IPS-NIHi11 (cell line): ENCODE results near the gene DISC1.
"Not testable (repeated sequence)": the region's sequence is repeated elsewhere in the genome, so short reads cannot be mapped to it uniquely, and the experiment has no call there.

Experiments
- DNase-seq: peaks from one replicate; pipeline ENCODE4 v3.0.0; 2012; ENCODE audit warnings: mixed read lengths, low spot score

The DISC1 gene

DNA sequence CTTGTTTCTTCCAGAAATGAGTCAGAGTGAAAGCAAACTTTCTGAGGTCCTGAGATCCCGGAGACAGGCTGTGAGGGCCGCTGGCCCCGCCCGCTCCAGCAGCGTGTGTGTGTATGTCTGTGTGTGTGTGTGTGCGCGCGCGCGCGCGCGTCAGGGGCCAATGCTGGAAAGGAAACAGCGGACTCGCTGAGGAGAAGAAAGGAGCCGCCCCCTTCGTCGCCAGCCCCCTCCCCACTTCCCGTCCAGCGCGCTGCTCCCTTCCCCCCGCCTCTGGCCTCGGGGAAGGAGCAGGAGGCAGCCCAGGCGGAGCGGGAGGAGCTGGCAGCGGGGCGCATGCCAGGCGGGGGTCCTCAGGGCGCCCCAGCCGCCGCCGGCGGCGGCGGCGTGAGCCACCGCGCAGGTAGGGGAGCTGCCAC lies at the start of gene DISC1:
Gene DISC1 (plus strand): TSS at position 256 of the 416 bp plus-strand sequence. CDS start 78 bp downstream, at position 334.
- peak; percentile 90 for DNase-seq

DNA sequence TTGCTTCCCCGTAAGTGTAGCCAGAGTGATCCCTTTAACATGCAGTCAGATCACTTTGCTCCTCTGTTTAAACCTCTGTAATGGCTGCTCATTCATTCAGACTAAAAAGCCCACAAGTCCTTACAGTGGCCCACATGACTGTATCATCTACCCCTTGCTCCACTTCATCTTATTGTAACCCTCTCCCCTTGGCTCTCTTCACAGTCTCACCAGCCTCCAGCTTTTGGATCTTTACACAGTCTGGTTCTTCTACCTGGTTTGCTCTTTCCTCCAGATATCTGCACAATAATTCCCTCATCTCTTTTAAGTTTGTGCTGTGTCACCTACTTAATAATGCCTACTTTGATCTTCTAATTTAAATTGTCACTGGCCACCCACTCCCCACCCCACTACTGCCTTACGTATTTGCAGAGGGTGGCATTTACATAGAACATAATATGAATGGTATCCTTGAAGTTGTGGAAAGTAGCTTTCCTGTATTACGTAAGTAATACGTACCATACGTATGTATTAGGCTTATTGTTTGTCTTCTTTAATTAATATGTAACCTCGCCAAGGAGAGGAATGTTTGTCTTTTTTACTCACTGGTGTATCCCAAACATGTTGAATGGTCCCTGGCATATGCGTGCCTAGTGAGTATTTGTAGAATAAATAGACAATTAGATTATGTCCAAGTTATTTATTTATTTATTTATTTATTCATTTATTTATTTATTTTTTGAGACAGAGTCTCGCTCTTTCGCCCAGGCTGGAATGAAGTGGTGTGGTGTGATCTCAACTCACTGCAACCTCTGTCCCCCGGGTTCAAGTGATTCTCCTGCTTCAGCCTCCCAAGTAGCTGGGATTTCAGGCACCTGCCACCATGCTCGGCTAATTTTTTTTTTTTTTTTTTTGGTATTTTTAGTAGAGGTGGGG lies 49.5 kb upstream of the DISC1 start:
- DNase-seq: no peak

DNA sequence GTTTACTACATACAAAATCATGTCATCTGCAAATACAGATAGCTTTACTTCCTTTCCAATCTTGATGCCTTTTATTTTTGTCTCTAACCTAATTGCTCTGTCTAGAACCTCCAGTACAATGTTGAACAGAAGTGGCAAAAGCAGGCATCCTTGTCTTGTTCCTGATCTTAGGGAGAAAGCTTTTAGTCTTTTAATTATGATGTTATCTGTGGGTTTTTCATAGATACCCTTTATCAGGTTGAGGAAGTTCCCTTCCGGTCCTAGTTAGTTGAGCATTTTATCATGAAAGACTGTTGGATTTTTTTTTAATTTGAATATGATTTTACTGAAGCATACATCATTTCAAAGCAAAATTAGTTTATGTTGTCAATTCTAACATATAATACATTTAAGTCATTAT lies 45.7 kb upstream of the DISC1 start:
- no peak for DNase-seq

DNA sequence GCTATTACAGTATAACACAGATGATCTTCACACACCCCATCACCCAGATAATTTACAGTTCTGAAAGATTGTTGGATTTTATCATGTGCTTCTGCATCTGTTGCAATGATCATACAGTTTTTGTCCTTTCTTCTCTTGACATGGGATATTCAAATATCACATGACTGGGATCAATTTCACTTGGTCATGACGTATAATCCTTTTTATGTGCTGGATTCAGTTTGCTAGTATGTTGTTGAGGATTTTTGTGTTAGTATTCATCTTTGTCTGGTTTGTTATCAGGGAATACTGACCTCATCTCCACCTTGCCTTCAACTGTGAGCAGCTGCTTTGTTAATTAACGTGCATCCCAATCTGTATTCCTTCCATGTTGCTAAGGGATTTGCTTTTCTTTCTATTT lies 44.7 kb upstream of the DISC1 start:
- DNase-seq: no peak

DNA sequence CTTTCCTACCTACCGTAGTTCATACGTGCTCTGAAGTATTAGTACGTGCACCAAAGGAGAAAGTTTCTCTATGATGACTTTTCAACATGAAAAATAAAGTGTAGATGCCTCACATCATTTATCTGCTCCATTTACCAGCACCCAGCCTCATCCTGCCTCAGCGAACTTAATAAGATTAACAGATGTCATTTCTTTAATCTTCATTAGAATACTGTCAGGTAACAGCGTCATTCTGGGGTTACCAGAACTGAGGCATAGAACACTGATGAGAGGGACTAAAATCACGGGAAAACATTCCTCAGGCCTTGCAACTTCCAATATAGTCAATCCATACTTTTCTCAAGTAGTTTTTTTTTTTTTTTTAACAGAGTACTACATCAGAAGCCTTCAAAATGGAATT lies 43.2 kb upstream of the DISC1 start:
- DNase-seq: no peak

DNA sequence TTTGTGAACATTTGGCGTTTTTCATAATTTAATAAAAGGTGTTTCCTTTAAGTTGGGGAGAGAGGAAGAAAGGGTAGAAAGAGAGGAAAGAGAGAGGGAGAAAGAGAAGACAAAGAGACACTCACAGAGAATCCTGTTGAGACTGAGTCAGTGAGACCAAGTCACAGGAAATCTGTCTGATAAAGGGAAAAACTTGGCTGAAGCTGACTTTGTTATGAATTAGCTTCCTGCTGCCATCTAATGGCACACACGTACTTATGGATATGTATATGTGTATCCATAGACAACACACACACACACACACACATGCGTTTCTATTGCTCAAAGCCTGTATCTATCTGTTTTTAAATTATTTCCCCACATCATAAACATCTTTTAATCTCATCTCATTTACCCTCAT lies 42.5 kb upstream of the DISC1 start:
- no peak for DNase-seq

DNA sequence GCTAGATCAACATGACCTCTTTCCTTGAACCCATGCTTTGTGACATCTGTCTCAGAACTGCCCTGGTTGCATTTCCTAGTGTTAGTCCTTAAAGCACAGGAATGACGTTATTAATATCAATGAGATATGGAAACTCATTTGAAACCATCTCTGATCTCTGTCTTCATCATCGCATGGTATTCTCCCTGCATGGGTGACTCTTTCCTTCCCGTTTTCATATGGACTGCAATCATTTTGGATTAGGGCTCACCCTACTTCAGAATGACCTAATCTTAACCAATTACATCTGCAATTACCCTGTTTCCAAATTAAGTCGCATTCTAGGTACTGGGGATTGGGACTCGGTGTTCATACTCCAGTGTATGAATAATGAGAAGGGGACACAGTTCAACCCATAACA lies 41.7 kb upstream of the DISC1 start:
- DNase-seq: no peak

DNA sequence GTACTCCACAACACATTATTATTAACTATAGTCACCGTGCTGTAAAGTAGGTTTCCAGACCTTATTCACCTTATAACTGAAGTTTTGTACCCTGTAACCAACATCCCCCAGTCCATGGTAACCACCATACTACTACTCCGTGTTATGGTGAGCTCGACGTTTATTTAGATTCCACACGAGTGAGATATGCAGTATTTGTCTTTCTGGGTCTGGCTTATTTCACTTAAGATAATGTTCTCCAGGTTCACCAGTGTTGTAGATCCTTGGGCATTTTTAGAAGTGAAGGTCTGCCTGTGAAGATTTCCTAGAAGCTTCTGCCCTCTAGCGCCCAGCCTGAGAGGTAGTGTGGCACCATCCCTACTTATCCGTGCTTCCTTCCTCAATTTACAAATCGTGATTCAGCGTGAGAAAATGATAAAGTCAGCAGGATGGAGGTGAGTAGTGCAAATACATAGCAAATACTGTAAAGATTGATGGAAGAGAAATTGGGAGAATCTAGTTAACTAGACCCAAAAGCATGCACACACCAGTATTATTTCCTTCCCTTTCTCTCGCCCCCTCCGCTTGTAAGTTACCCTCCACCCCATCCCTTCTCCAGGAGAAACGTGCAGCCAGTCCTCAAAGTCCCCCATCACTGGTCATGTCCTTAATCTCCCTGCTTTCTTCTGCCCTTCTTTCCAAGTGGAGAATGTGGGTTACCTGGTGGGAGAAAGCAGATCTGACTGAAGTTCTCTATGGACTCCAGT lies 36.0 kb upstream of the DISC1 start:
- DNase-seq: peak; percentile 53

DNA sequence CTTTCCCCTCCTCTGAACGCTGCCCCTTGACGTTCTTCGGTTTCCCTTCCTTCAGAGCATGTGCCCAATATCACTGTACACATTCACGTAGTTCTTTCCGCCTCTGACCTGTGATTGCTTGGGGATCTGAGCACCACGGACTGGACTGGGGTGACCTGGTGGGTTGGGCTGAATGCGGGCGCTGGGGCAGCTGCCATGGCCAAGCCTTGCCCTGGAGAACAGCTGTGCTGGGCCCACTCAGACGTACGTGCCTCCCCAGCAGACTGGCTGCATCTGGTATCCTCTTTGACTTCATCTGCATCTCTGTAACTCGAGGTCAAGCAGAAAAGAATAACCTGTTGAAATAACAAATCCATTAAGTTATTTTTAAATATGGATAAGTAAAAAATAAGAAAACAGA lies 35.1 kb upstream of the DISC1 start:
- DNase-seq: no peak

DNA sequence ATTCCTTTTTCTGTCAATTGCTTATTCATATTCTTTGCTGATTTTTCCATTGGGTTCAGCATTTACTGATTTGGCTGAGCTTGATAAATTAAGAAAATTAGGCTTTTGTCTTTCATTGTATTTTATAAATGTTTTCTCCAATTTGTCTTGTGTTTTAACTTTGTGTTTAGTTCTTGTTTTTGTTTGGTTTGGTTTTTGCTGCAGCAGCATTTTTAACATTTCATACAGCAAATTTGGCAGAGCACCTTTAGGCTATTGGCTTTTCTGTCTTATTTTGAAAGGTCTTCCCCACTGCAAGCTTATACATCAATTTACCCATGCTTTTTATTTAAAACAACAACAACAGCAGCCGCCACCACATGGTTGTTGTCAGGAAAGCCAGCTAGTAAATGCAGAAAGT lies 33.8 kb upstream of the DISC1 start:
- DNase-seq: no peak

DNA sequence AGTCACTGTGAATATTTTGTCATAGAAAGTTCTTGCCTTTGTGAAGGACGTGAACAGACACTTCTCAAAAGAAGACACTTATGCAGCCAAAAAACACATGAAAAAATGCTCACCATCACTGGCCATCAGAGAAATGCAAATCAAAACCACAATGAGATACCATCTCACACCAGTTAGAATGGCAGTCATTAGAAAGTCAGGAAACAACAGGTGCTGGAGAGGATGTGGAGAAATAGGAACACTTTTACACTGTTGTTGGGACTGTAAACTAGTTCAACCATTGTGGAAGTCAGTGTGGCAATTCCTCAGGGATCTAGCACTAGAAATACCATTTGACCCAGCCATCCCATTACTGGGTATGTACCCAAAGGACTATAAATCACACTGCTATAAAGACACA lies 33.3 kb upstream of the DISC1 start:
- DNase-seq: not testable (repeated sequence)

DNA sequence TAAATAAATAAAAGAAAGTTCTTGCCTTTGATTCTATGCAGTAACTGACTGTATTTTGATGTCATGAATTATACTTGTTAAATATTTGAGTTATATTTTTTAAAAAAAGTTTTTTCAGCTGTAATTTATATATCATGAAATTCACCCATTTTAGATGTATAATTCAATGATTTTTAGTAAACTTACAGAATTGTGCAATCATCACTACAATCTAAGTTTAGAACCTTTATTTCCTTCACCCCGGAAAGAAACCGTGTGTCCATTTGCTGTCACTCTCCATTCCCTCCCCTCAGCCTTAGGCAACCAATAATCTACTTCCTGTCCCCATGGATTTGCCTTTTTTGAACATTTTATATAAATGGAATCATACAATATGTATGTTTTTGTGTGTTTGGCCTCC lies 32.5 kb upstream of the DISC1 start:
- no peak for DNase-seq

DNA sequence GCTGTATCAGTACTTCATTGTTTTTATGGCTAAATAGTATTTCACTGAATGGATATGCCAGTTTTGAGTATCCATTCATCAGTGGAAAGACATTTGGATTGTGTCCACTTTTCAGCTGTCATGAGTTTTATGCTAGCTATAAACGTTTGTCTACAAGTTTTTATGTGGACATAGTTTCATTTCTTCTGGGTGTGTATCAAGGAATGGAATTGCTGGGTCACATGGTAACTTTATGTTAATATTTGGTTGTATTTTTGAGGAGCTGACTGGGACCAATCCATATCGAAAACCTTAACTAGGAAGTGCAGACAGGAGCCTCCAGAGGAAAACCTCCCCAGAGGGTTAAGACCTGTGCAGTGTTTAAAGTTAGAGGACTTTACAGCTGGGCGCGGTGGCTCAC lies 31.8 kb upstream of the DISC1 start:
- no peak for DNase-seq

DNA sequence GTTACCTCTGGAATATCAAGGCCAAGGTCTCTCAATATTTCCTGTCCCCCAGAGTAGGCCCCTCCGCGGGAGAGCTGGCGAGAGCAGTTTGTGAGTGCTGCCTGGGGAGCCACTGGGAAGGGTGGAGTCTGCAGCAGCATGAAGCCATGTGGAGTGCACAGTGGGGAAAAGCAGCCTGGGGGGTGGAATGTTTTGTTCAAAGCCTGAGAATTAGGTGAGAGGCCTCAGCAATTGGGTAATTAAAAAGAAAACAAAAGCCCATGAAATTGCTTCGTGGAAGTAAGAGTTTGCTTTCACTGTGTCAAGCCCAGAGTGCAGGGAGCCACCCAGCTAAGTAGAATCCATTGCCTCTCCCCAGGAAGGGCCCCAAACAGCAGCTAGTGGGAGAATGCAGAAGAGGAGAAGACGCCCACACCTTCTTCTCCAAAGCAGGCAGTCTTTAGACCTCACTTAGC lies 30.2 kb upstream of the DISC1 start:
- DNase-seq: no peak

DNA sequence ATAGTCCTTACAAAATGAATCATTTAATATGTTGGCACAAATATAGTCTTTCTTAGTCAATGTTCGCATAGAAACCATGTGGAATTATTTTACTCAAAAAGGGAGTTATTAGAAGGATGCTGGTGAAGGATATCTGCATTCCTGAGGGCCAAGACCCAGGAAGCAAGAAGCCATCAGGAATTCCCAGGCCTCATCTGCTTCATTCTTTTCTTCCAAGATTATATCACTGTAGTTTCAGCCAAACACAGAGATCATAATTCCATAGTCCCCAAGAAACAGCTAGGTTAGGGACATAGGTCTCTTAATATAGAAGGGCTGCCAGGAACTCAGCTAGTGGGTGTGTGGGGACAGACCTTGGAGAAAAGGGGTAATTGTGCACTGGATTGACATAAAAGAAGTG lies 28.6 kb upstream of the DISC1 start:
- DNase-seq: no peak

DNA sequence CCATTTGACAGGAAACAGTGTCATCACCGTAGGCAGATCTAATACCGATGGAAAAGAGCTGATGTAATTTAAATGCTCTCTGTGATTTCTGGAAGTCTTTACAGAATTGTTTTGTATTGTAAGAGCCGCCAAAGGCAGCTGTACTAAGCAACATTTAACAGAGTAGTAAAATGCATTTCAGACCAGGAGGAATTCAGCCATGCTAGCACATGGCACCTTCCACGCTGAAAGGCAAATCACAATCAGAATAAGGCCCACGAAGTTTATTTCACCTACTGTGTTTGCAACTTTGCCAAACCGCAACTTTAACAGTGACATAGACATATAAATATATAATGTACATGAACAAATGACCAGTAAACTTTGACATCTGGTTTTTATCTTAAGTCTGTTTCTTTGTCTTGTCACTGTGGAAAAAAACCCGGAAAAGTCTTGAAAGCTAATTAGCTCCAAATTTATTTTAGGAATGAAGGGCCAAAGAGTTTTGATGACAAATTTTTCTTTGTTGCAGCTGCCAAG lies 26.1 kb upstream of the DISC1 start:
- no peak for DNase-seq

DNA sequence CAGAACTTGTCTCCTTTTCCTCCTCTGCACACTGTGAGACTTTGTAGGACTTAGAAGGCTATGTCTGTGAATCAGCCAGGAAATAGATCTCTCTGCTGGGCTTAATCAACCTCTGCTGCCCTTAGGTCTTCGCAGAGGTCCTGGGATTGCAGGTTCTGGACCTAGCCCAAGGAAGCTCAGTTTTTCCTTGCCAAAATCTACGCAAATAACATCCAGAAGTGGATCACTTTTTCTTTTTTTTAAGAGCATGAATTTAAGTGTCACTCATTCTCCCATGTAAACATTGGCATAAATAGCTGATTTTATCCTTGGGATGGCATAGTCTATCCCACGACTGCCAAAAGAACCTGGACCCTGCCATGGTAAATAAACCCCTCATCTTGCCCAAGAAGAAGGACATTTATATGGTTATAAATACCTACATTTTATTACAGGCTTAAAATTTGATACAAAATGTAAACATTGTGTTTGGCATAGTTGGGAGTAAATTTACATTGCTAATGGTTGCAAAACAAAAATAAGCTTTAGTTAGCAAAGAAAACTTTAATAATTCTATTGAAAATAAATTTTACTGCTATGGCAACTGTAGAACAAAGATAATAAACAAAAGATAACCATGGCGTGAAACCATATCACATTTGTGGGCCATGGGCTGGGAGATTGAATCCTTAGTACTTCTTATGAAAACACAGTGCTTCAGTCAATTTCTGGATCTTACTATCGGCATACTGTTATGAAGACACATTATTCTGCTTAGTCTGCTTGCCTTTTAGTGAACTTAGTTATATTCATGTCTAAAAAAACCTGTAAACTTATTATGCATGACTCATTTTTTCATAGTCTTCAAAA lies 24.5 kb upstream of the DISC1 start:
- DNase-seq: no peak

DNA sequence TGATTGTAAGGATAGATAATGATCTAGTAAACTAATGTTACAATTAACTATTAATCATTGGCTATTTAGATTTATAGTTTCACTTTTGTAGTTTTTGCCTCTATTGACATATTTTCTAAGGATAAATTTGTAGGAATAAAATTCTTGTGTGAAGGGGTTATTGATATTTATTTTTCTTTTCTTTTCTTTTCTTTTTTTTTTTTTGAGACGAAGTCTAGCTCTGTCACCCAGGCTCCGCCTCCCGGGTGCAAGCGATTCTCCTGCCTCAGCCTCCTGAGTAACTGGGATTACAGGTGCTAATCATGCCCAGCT lies 24.0 kb upstream of the DISC1 start:
- DNase-seq: no peak

DNA sequence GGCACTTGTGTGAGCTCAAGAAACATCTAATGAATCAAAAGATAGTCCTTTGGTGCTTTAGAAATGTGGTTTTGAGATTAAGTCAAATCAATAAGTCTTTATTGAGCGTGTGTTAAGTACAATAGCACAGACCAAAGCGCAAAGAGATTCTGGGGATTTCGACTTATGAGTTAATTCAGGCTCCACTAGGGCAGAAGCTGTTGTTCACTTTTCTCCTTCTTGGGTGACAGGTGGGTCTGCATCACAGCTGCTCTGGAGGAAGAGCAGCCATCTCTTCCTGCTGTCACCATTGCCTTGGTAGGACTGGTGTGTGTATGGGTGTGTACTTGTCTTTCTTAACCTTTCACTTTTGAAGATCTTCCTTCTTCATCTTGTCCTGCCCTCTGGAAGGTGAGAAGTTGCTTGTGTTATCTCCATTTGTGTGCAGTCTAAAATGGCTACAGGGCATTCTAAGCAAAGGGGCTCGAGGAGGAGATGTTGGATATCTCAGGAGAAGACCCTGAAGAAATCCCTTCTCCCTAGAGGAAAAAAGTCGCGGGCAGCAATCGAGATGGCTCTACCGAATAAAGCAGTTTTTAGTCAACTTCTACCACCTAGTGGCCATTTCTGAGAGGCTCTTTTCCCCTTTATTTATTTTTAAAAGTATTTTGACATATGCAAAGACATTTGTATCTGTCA lies 22.9 kb upstream of the DISC1 start:
- DNase-seq: peak; percentile 60

DNA sequence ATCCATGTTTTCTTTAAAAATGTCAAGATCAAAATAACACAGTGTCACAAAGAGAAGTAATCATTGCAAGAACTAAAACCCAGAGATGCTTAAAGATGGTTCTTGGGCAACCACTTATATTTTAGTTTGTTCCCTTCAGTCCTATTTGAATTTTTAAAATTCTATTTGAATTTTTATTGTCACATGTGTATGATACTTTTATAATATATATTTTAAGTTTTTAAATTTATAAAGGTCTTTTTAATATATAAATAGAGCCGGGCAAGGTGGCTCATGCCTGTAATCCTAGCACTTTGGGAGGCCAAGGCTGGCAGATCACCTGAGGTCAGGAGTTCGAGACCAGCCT lies 22.3 kb upstream of the DISC1 start:
- no peak for DNase-seq

DNA sequence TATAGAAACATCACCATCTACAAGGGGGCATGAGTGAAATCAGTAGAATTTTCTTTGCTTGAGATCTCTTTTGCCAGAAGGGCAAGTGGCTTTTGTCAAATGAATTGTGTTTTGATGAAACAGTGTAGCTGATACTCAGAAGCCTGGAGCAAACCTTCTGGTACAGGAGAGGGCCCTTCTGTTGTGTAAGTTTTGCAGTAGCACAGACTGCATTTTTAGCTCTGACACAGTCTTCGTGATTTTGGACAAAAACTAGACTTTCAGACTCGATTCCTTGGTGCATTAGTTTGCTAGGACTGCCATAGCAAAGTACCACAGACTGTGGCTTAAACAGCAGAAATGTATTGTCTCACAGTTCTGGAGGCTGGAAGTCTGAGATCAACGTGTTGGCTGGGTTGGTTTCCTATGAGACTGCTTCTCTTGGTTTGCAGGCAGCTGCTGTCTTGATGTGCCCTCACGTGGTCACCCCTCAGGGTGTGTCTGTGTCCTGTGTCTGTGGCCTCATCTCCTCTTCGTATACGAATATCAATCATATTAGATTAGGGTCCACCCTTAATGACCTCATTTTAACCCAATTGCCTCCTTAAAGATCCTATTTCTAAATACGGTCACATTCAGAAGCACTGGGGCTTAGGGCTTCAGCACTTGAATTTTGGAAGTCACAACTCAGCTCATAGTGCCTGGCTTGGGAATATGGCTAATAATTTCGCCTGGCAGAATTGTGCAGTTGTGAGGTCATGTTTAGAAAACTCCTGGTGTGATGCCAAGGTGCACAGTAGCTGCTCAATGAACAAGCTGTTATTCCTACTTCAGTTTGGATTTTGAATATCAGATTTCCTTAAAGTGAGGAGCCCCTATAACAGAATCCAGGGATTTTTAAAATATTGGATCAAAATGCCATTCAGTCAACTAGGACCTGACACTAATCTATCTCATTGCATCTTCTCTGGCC lies 21.2 kb upstream of the DISC1 start:
- DNase-seq: no peak
